ENCODE results near the gene BRSK2.
"Not testable (repeated sequence)": the region's sequence is repeated elsewhere in the genome, so short reads cannot be mapped to it uniquely, and the experiment has no call there.

BRSK2 gene

DNA sequence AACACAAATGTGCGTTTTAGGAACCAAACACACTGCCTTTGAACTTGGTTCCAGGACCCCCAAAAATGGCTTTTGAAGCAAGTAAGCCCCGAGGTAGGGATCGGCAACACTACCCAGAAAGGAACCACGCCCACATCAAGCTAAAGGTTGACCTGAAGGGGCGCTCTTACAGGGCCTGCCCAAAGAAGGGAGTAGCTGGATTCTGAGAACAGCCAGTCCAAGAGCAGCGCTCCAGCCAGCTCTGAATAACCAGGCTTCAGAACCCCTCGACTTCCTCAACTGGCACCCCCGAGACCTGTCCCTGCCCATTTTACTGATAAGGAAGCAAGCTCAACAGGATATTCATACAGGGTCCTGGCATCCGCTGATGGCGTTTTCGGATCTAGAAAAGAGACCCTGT lies 115.7 kb downstream of the BRSK2 start:
- Histone ChIP-seq H3K4me3 (ENCODE audit: low read length) (no peak overlapping the region), H2AFZ (ENCODE audit: low read depth, low read length) (no peak overlapping the region), H3K4me1 (ENCODE audit: insufficient read depth, low read length) (no peaks in the 10 kb centered on the region), H3K36me3 (ENCODE audit: insufficient read depth, low read length) (no peaks in the 10 kb centered on the region), H3K9me3 (ENCODE audit: low read length) (no peaks in the 10 kb centered on the region), H3K27me3 (ENCODE audit: insufficient read depth, low read length) (no peaks in the 10 kb centered on the region)

DNA sequence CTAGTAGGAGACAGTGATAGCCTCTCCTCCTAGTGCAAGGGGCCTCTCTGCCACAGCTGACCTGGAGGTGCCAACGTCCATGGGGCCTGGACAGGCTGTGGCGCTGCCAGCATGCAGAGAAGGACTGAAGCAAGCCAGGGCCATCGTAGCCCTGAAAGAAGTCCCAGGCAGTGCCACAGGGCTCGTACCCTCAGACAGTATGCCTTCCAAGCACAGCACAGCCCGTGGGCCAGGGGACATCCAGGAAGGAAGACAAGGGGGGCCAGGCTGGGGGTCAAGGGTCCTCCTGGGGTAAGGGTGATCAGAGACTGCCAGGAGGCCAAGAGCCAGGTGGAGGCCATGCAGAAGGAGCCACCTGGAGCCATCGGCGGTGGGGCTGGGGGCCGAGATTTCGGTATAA lies 117.2 kb downstream of the BRSK2 start:
- Histone ChIP-seq H2AFZ (ENCODE audit: low read depth, low read length) (no peak overlapping the region), H3K4me3 (ENCODE audit: low read length) (no peak overlapping the region), H3K27me3 (ENCODE audit: insufficient read depth, low read length) (no peaks in the 10 kb centered on the region), H3K4me1 (ENCODE audit: insufficient read depth, low read length) (no peaks in the 10 kb centered on the region), H3K36me3 (ENCODE audit: insufficient read depth, low read length) (no peaks in the 10 kb centered on the region), H3K9me3 (ENCODE audit: low read length) (no peaks in the 10 kb centered on the region)

DNA sequence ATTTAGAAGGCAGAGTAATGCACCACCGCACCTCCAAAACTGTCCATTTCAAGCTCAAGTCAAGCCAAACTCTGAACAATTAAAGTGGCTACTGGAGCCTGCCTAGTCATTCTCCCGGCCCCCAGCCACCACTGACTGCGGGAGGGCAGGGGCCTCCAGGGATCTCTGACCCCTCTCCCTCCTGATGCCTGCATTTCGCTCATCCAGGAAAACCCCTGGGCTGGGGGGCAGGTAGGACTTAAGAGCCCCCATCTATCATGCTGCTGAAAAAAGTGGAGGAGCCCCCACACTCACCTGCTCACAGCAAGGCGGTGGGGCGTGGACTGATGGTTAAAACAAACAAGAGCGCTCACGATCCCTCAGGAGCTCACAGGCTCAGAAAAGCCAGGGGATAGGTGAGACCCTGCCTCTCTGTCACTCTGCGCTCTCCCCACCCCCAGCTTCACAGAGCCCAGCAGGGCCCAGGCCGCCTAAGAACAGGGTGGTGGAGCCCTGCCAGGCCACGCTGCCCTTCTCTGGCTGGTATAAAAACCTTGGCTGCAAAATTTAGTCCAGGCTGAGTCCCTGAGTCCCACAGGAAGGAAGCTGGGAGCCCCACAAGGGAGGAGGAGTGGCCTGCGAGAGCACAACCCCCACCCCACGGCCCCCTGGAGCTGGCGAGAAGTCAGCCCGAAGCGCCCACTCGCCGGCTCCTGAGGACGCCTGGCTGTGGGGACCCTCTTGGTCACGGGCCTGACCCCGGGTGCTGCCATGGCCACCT lies 117.8 kb downstream of the BRSK2 start:
- no peaks in the 10 kb centered on the region for H3K4me1 ChIP-seq (ENCODE audit: insufficient read depth, low read length)
- H3K4me3 ChIP-seq (ENCODE audit: low read length), result no peak overlapping the region
- no peaks in the 10 kb centered on the region for H3K36me3 ChIP-seq (ENCODE audit: insufficient read depth, low read length)
- no peaks in the 10 kb centered on the region for H3K27me3 ChIP-seq (ENCODE audit: insufficient read depth, low read length)
- no peak overlapping the region for H2AFZ ChIP-seq (ENCODE audit: low read depth, low read length)
- H3K9me3 ChIP-seq (ENCODE audit: low read length), result no peaks in the 10 kb centered on the region

DNA sequence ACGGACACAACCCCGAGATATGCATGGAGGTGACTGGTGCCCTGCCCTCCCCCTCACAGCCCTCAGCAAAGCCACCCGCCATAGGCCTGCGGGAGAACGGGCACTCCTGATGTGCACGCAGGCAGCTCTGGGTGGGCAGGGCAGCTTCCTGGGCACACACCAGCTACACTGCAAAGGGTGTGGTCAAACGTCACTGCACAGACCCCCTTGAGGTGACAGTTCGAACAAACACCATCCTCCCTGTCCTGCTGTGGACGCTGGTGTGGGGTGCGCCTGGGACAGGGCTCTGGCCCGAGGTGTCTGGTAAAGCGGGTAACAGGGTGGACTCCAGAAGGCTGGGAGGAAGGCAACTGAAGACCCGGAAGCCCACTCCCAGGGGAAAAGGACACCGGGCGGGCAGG lies 118.8 kb downstream of the BRSK2 start:
- Histone ChIP-seq H3K27me3 (ENCODE audit: insufficient read depth, low read length) (no peaks in the 10 kb centered on the region), H3K4me1 (ENCODE audit: insufficient read depth, low read length) (no peaks in the 10 kb centered on the region), H3K9me3 (ENCODE audit: low read length) (no peaks in the 10 kb centered on the region), H2AFZ (ENCODE audit: low read depth, low read length) (no peak overlapping the region), H3K4me3 (ENCODE audit: low read length) (no peak overlapping the region), H3K36me3 (ENCODE audit: insufficient read depth, low read length) (no peaks in the 10 kb centered on the region)

DNA sequence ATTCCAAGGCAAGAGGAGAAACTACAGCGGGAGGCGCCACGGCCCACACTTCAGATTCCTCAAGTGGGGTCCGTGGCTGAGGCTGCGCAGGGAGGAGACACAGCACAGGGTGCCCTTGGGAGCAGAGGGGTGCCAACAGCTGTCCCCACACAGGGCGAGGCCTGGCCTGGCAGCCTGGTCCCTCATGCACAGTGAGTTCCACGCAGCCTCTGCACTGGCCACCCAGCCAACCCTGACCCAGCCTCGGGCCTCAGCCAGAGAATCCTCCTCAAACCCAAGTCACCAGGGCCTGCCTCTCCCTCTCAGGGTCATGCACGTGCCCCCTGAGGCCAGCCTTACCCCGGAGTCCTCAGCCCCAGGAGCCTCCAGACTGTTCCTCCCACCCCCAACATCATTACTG lies 119.3 kb downstream of the BRSK2 start:
- no peaks in the 10 kb centered on the region for H3K4me1 ChIP-seq (ENCODE audit: insufficient read depth, low read length)
- H3K36me3 ChIP-seq (ENCODE audit: insufficient read depth, low read length), result no peaks in the 10 kb centered on the region
- no peaks in the 10 kb centered on the region for H3K9me3 ChIP-seq (ENCODE audit: low read length)
- H3K4me3 ChIP-seq (ENCODE audit: low read length), result no peak overlapping the region
- no peak overlapping the region for H2AFZ ChIP-seq (ENCODE audit: low read depth, low read length)
- H3K27me3 ChIP-seq (ENCODE audit: insufficient read depth, low read length), result no peaks in the 10 kb centered on the region

DNA sequence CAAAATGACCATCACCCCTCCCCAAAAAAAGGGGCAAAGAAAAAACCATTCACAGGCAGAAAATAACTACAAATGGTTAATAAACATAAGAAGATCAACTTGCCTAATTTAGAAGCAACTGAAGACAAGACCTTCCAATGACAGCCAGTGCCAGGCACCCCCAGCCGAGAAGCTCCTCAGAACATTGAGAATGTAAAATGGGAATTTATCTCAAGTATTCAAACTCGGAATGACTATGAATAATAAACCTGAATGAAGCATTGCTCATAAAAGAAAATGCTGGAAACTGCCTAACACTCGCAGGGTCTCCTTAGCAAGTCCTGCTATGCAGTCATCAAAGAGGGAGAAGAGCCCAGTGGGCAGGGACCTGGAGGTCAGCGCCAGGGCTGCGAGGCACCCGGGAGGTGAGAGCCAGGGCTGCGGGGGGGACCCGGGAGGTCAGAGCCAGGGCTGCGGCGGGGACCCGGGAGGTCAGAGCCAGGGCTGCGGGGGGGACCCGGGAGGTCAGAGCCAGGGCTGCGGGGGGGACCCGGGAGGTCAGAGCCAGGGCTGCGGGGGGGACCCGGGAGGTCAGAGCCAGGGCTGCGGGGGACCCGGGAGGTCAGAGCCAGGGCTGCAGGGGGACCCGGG lies 120.0 kb downstream of the BRSK2 start:
- Histone ChIP-seq H3K36me3 (ENCODE audit: insufficient read depth, low read length) (no peaks in the 10 kb centered on the region), H3K9me3 (ENCODE audit: low read length) (no peaks in the 10 kb centered on the region), H3K4me3 (ENCODE audit: low read length) (no peak overlapping the region), H2AFZ (ENCODE audit: low read depth, low read length) (no peak overlapping the region), H3K4me1 (ENCODE audit: insufficient read depth, low read length) (no peaks in the 10 kb centered on the region), H3K27me3 (ENCODE audit: insufficient read depth, low read length) (no peaks in the 10 kb centered on the region)

DNA sequence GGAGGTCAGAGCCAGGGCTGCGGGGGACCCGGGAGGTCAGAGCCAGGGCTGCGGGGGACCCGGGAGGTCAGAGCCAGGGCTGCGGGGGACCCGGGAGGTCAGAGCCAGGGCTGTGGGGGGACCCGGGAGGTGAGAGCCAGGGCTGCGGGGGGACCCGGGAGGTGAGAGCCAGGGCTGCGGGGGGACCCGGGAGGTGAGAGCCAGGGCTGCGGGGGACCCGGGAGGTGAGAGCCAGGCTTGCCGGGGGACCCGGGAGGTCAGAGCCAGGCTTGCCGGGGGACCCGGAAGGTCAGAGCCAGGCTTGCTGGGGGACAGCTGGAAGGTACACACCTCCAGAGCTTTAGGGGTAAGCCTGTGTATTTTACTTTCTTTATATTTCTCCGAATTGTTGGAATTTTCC lies 120.6 kb downstream of the BRSK2 start:
- H3K9me3 ChIP-seq (ENCODE audit: low read length); H3K4me1 ChIP-seq (ENCODE audit: insufficient read depth, low read length); H3K27me3 ChIP-seq (ENCODE audit: insufficient read depth, low read length); H3K36me3 ChIP-seq (ENCODE audit: insufficient read depth, low read length); H3K4me3 ChIP-seq (ENCODE audit: low read length); H2AFZ ChIP-seq (ENCODE audit: low read depth, low read length): not testable (repeated sequence)

DNA sequence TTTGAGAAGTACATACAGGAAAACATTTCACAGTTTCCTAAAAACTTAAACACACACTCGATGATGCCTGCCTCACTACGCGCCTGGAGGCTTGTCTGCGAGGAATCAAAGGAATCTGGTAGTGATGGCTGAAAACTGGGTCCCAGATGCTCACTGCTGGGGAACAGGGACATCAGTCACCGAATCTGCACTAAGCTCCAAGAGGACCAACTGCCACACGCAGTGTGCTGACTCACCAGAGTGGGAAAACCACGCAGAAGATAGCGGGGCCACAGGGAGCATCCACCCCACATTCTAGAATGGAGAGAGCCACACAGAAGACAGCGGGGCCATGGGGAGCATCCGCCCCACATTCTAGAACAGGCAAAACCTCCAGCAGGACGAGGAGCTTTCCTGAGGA lies 121.2 kb downstream of the BRSK2 start:
- H3K9me3 ChIP-seq (ENCODE audit: low read length), result no peaks in the 10 kb centered on the region
- H3K4me3 ChIP-seq (ENCODE audit: low read length), result no peak overlapping the region
- H3K27me3 ChIP-seq (ENCODE audit: insufficient read depth, low read length), result no peaks in the 10 kb centered on the region
- H3K36me3 ChIP-seq (ENCODE audit: insufficient read depth, low read length), result no peaks in the 10 kb centered on the region
- peaks cover 2% of the 10 kb centered on the region for H3K4me1 ChIP-seq (ENCODE audit: insufficient read depth, low read length)
- no peak overlapping the region for H2AFZ ChIP-seq (ENCODE audit: low read depth, low read length)

DNA sequence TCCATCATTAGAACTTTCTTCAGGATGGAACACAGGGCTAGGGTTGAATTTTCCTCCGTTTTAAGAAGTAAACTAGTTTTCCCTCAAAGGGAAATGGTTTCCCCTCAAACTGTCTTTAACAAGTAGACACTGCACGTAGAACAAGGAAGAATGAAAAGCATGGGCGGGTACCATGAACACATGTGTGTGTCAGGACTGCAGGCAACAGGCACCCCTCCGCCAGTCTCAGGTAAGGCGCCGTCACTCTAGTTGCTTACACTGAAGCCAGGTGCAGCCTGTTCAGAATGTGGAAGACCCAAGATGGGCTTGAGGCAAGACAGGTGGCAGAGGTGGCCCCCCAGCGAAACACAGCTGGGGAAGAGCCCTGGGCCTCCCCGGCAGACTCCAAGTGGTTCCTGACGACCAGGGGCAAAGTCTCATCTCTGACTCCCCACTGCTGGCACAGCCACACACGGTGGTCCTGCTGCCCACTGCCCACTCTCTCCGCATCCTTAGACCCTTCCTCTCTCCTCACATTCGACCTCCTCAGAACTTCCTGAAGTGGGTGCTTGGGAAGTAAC lies 122.3 kb downstream of the BRSK2 start:
- H3K4me3 ChIP-seq (ENCODE audit: low read length), result no peak overlapping the region
- no peaks in the 10 kb centered on the region for H3K36me3 ChIP-seq (ENCODE audit: insufficient read depth, low read length)
- H3K4me1 ChIP-seq (ENCODE audit: insufficient read depth, low read length), result peaks cover 2% of the 10 kb centered on the region
- no peaks in the 10 kb centered on the region for H3K9me3 ChIP-seq (ENCODE audit: low read length)
- H2AFZ ChIP-seq (ENCODE audit: low read depth, low read length), result no peak overlapping the region
- H3K27me3 ChIP-seq (ENCODE audit: insufficient read depth, low read length), result no peaks in the 10 kb centered on the region

Data from neuron (in vitro differentiated cells).